HG02642 (cell line): Measurements from ENCODE around the gene NRDE2.
A peak's percentile ranks its signal among the peaks of the same experiment; 100 is the strongest.

Experiments
- ATAC-seq: cut with Tn5 transposase; IDR thresholded peaks from one replicate; pipeline ENCODE4 v1.9.1; 2021; ENCODE audit warnings: mild to moderate bottlenecking; ENCODE audit not compliant: unreplicated experiment, poor library complexity

The NRDE2 gene, protein sequence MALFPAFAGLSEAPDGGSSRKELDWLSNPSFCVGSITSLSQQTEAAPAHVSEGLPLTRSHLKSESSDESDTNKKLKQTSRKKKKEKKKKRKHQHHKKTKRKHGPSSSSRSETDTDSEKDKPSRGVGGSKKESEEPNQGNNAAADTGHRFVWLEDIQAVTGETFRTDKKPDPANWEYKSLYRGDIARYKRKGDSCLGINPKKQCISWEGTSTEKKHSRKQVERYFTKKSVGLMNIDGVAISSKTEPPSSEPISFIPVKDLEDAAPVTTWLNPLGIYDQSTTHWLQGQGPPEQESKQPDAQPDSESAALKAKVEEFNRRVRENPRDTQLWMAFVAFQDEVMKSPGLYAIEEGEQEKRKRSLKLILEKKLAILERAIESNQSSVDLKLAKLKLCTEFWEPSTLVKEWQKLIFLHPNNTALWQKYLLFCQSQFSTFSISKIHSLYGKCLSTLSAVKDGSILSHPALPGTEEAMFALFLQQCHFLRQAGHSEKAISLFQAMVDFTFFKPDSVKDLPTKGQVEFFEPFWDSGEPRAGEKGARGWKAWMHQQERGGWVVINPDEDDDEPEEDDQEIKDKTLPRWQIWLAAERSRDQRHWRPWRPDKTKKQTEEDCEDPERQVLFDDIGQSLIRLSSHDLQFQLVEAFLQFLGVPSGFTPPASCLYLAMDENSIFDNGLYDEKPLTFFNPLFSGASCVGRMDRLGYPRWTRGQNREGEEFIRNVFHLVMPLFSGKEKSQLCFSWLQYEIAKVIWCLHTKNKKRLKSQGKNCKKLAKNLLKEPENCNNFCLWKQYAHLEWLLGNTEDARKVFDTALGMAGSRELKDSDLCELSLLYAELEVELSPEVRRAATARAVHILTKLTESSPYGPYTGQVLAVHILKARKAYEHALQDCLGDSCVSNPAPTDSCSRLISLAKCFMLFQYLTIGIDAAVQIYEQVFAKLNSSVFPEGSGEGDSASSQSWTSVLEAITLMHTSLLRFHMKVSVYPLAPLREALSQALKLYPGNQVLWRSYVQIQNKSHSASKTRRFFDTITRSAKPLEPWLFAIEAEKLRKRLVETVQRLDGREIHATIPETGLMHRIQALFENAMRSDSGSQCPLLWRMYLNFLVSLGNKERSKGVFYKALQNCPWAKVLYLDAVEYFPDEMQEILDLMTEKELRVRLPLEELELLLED

GRCh38 chr14:90331497-90332270 lies at the start of gene NRDE2:
TSS of gene NRDE2 (minus strand) at chr14:90331941. CDS start at chr14:90331904, 37 bp downstream.
- ATAC-seq, result peak; percentile 96

GRCh38 chr14:90381011-90381786 lies 49.5 kb upstream of the NRDE2 start:
- no peak for ATAC-seq

DNA sequence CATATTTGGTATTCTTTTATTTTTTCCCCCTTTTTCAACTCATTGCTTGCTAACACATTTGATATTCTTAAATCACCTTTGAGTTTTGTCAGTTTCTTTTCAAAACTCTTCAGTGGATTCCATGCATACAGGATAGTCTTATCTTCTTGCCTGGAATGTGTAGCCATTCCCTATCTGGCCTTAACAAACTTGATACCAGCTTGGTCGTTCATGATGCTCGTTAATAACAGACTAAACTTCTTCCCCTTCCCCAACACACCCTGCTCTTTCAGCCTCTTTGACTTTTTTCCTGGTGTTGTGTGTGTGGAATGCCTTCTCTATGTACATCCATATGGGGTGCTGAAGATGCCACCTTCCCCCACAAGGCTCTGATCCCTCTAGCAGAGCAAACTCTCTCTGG lies 47.4 kb upstream of the NRDE2 start:
- no peak for ATAC-seq

- no peak for ATAC-seq
Observed at GRCh38 chr14:90378249-90378648, 46.5 kb upstream of the NRDE2 start.

GRCh38 chr14:90375934-90376333 lies 44.2 kb upstream of the NRDE2 start:
- ATAC-seq, result no peak

GRCh38 chr14:90374813-90375212 lies 43.1 kb upstream of the NRDE2 start:
- ATAC-seq, result no peak

GRCh38 chr14:90373887-90374286 lies 42.1 kb upstream of the NRDE2 start:
- no peak for ATAC-seq

DNA sequence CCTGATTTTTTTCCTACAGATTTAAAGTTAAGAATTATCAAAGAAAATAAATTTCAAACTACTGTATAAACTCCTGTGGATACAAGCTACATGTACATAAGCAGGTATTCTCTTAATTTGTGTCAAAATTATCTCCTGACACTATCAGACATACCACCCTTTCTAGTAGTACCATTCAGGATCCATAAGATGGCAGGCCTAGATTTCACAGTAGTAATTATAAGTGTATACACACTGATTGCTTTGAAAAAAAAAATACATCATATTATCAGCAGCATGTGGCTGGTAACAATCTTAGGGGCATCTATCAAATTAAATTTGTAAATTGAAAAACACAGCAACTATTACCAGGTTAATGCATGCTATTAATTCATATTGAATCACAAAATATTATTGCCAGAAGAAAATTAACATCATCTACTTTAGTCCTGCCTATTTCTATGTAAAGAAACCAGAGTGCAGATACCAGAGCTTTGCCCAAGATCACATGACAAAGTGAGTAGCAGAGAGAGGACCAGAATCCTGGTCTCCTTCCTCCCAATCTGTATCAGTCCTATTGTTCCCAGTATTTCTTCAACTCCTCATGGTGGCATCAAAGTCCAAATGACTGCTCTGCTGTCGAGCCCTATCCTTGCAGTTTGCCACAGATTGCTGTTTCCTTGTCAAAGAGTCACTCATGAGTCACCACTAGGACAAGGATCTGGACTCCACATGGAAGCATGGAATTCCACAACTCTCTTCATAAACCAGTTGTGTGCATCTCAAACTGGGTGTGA lies 37.4 kb upstream of the NRDE2 start:
- no peak for ATAC-seq

DNA sequence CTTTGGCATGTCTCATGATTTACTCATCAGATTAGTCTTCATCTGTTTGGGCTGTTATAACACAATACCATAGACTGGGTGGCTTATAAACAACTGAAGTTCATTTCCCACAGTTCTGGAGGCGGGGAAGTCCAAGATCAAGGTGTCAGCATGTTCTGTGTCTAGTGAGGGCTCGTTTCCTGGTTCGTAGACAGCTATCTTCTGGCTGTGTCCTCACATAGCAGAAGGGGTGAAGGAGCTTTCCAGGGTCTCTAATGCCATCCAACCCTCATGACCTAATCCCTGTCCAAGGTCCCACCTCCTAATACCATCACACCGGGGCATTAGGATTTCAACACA lies 30.8 kb upstream of the NRDE2 start:
- no peak for ATAC-seq

DNA sequence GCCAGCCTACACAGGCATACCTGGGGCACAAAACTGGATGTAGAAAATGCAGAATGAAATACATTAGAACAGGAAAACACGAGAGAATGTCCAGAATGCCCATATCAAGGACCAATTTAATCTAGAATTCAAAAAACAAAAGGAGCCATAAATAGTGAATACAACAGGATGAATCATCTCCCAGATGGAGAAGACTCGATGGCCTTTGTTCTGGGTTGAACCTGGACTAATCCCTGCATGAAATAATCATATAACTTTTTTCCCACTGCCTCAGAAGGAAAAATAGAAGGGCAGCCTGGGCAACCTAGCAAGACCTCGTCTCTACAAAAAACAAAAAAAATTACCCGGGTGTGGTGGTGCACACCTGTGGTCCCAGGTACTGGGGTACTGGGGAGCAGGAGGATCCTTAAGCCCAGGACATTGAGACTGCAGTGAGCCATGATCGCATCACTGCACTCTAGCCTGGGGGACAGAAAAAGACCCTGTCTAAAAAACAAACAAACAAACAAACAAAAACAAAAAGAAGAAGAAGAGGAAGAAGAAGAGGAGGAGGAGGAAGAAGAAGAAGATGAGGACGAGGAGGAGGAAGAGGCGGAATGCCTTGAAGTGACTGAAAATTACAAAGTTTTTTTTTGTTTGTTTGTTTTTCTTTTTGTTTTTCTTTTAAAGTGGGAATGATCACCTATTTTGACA lies 30.3 kb upstream of the NRDE2 start:
- no peak for ATAC-seq

- ATAC-seq, result no peak
Observed at GRCh38 chr14:90358359-90358758, 26.6 kb upstream of the NRDE2 start.

DNA sequence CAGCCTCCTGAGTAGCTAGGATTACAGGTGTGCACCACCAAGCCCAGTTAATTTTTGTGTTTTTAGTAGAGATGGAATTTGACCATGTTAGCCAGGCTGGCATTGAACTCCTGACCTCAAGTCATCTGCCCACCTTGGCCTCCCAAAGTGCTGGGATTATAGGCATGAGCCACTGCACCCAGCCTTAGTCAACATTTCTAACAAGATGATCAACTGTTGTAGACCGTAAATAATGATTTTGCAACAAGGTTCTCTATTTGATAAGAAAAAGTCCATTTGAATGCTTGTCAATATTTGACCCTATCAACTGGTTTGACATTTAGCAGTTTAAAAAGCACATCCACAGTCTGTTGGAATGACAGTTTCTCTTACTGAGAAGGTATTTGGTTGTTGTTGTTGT lies 25.2 kb upstream of the NRDE2 start:
- no peak for ATAC-seq

- no peak for ATAC-seq
Observed at GRCh38 chr14:90355540-90356518, 24.1 kb upstream of the NRDE2 start.

DNA sequence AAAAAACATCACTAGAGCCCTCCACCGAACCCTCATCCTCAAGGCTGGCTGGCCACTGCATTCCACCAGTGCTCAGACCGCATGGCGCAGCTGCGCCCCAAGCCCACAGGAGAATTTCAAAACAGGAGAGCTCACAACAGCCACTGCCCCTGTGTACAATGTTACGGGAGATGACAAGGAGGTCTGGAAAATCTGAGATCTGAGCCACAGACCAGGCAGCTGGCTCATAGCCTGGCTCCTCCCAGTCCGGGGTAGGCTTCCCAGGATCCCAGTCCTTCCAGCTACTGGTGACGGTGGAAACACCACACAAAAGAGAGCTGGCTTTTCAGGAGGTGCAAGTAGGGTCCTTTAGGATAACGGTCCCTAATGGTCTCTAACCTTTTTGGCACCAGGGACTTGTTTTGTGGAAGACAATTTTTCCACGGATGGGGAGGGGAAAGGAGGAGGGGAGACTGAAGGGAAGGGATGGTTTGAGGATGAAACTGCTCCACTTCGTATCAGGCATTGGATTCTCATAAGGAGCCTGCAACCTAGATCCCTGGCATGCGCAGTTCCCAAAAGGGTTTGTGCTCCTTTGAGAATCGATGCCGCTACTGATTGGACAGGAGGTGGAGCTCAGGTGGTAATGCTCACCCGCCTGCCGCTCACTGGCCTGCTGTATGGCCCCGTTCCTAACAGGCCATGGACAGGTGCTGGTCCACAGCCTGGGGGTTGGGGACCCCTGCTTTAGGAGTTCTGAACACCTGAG lies 23.0 kb upstream of the NRDE2 start:
- no peak for ATAC-seq

- ATAC-seq, result no peak
Observed at GRCh38 chr14:90349739-90350138, 18.0 kb upstream of the NRDE2 start.

GRCh38 chr14:90348270-90348669 lies 16.5 kb upstream of the NRDE2 start:
- ATAC-seq, result no peak
